Activated CD8-positive, alpha-beta T cell treated with anti-CD3 and anti-CD28 coated beads for 36 hours (primary cell): Measurements from ENCODE around the gene PALM. TPM values are rescaled to one million over a fixed set of nuclear protein-coding genes. Genes with fewer than 3 reads are reported as not detected.

Source experiments
- ATAC-seq: fragments of 200-7000 bp; cut with Tn5 transposase; one replicate; pipeline ENCODE4 v1.10.0; 2021; ENCODE audit warnings: mild to moderate bottlenecking, moderate library complexity
- CTCF ChIA-PET: fragments of 350-600 bp; sonication (Branson Sonifier 250); formaldehyde crosslinking; loops from one replicate; lab custom pipeline; 2021; ENCODE audit warnings: antibody characterized with exemption; lab: Charles Lee
- POLR2A ChIA-PET: fragments of 350-600 bp; sonication (Branson Sonifier 250); formaldehyde crosslinking; loops from one replicate; lab custom pipeline; 2021; ENCODE audit warnings: antibody characterized with exemption; lab: Charles Lee
- DNase-seq: peaks from one replicate; pipeline ENCODE4 v3.0.0-alpha.2; 2020
- H3K27ac Mint-ChIP-seq: one replicate; pipeline ENCODE4 v1.8.0; 2021; ENCODE audit warnings: mild to moderate bottlenecking, mixed read lengths
- H3K27me3 Mint-ChIP-seq: one replicate; pipeline ENCODE4 v1.8.0; 2021; ENCODE audit warnings: mixed read lengths
- H3K36me3 Mint-ChIP-seq: one replicate; pipeline ENCODE4 v1.8.0; 2021; ENCODE audit warnings: low read depth, mixed read lengths
- H3K4me1 Mint-ChIP-seq: one replicate; pipeline ENCODE4 v1.8.0; 2021; ENCODE audit warnings: low read depth, mixed read lengths
- H3K4me3 Mint-ChIP-seq: one replicate; pipeline ENCODE4 v1.8.0; 2021; ENCODE audit warnings: mild to moderate bottlenecking, moderate library complexity, mixed read lengths
- H3K9me3 Mint-ChIP-seq: one replicate; pipeline ENCODE4 v1.8.0; 2021; ENCODE audit warnings: mixed read lengths
- intact Hi-C: fragments of 100-400 bp; cut with micrococcal nuclease; formaldehyde crosslinking; loops from one replicate; pipeline ENCODE4 v1.10.0; 2022
- total RNA-seq, 2 experiments: library from RNA; stranded (reverse); gene quantifications; one replicate each; pipeline ENCODE4 v1.2.3, GENCODE V29; 2021
- TF ChIP-seq, protein P1 (sequence below): fragments of 200-600 bp; IDR thresholded peaks from one replicate; pipeline ENCODE4 v1.8.0; 2022; ENCODE audit warnings: antibody characterized with exemption, mild to moderate bottlenecking

PALM gene
- total RNA-seq, 2 experiments from 2014 or later: 0.22 to 0.36 TPM

- POLR2A ChIA-PET: interaction anchor here (1.3 kb wide), 1 partner anchor 32 kb away, joined by 4 read pairs; no protein-coding TSS in a partner anchor
Measured at GRCh38 chr19:772730-773436, 64.1 kb downstream of the PALM start.

GRCh38 chr19:776549-776948, 67.8 kb downstream of the PALM start:
- CTCF ChIA-PET: no interaction called here
- Mint-ChIP-seq H3K27ac (no peak overlapping the region), H3K4me1 (no peaks in the 10 kb centered on the region), H3K4me3 (no peak overlapping the region), H3K9me3 (no peaks in the 10 kb centered on the region), H3K36me3 (no peaks in the 10 kb centered on the region), H3K27me3 (peaks cover 6% of the 10 kb centered on the region)
- ATAC-seq (no peak), DNase-seq (no peak)
- POLR2A ChIA-PET: no interaction called here
- TF ChIP-seq, protein P1, sequence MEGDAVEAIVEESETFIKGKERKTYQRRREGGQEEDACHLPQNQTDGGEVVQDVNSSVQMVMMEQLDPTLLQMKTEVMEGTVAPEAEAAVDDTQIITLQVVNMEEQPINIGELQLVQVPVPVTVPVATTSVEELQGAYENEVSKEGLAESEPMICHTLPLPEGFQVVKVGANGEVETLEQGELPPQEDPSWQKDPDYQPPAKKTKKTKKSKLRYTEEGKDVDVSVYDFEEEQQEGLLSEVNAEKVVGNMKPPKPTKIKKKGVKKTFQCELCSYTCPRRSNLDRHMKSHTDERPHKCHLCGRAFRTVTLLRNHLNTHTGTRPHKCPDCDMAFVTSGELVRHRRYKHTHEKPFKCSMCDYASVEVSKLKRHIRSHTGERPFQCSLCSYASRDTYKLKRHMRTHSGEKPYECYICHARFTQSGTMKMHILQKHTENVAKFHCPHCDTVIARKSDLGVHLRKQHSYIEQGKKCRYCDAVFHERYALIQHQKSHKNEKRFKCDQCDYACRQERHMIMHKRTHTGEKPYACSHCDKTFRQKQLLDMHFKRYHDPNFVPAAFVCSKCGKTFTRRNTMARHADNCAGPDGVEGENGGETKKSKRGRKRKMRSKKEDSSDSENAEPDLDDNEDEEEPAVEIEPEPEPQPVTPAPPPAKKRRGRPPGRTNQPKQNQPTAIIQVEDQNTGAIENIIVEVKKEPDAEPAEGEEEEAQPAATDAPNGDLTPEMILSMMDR: no peak
- intact Hi-C loops: no loop called here

More at GRCh38 chr19:772730-773436, 64.1 kb downstream of the PALM start:
- intact Hi-C loops: loop anchor here (5.0 kb wide), 1 partner anchor 144 kb away; the partner anchor contains the start of gene KISS1R
- DNase-seq (no peak), ATAC-seq (no peak)
- Mint-ChIP-seq H3K36me3 (no peaks in the 10 kb centered on the region), H3K27me3 (peaks cover 5% of the 10 kb centered on the region), H3K4me3 (no peak overlapping the region), H3K4me1 (peaks cover 3% of the 10 kb centered on the region), H3K9me3 (no peaks in the 10 kb centered on the region), H3K27ac (no peak overlapping the region)
- TF ChIP-seq, protein P1: no peak
- CTCF ChIA-PET: interaction anchor here (0.7 kb wide), 1 partner anchor 91 kb away, joined by 3 read pairs; no protein-coding TSS in a partner anchor

GRCh38 chr19:778910-779653, 70.3 kb downstream of the PALM start:
- Mint-ChIP-seq H3K27ac (no peak overlapping the region), H3K4me1 (no peaks in the 10 kb centered on the region), H3K36me3 (no peaks in the 10 kb centered on the region), H3K27me3 (peaks cover 3% of the 10 kb centered on the region), H3K4me3 (no peak overlapping the region), H3K9me3 (no peaks in the 10 kb centered on the region)
- POLR2A ChIA-PET: no interaction called here
- intact Hi-C loops: no loop called here
- ATAC-seq: no peak
- CTCF ChIA-PET: interaction anchor here (0.7 kb wide), 1 partner anchor 9 kb away, joined by 3 read pairs; no protein-coding TSS in a partner anchor
- TF ChIP-seq, protein P1: no peak
- DNase-seq: no peak

- ATAC-seq: no peak
Measured at GRCh38 chr19:780935-781334, 72.2 kb downstream of the PALM start.

More at GRCh38 chr19:780935-781334, 72.2 kb downstream of the PALM start:
- intact Hi-C loops: no loop called here
- H3K9me3 Mint-ChIP-seq: no peaks in the 10 kb centered on the region
- peaks cover 3% of the 10 kb centered on the region for H3K27me3 Mint-ChIP-seq
- H3K27ac Mint-ChIP-seq: no peak overlapping the region
- TF ChIP-seq, protein P1: no peak
- DNase-seq: no peak
- no peaks in the 10 kb centered on the region for H3K36me3 Mint-ChIP-seq
- ChIA-PET CTCF (no interaction called here), POLR2A (no interaction called here)
- H3K4me3 Mint-ChIP-seq: no peak overlapping the region
- no peaks in the 10 kb centered on the region for H3K4me1 Mint-ChIP-seq
